Uterine smooth muscle cell (primary cell): Measurements from ENCODE around the gene SP1. TPM values are rescaled to one million over a fixed set of nuclear protein-coding genes. Genes with fewer than 3 reads are reported as not detected.

Source experiments
- total RNA-seq: library from RNA; depleted of rRNA; stranded (reverse); fragments of >200 nt; gene quantifications from 2 replicates; pipeline ENCODE4 v1.2.3, GENCODE V29; 2014

The SP1 gene
- total RNA-seq: 25.9 and 34.1 TPM in 2 replicates

DNA sequence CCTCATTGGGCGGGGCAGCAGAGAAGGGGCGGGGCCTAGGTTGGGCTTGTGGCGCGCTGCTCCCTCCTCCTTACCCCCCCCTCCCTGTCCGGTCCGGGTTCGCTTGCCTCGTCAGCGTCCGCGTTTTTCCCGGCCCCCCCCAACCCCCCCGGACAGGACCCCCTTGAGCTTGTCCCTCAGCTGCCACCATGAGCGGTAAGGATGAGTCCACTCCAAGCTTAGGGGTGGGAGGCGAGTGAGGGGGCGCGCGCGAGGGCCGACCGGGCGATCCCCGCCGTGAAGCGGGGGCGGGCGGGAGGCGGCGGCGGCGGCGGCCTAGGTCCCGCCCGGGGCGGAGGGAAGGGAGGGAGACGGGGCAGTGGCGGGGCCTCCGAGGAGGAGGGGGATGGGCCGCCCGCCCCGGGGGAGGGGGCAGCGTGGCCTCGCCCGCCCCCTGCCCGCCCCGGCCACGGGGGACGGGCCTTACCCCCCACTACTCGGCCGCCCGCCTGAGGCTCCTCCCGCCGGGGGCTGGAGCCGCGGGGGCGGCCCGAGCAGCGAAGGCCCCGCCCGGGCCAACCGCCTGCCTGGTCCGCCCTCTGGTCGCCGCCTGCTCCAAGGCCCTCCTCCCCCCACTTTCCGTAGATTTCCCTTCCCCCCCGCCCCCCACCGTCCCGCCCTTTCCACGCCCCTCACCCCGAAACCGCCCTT, at the start of gene SP1:
TSS of gene SP1 (plus strand) at position 73 of the 690 bp plus-strand sequence. CDS start at position 189, 116 bp downstream.

DNA sequence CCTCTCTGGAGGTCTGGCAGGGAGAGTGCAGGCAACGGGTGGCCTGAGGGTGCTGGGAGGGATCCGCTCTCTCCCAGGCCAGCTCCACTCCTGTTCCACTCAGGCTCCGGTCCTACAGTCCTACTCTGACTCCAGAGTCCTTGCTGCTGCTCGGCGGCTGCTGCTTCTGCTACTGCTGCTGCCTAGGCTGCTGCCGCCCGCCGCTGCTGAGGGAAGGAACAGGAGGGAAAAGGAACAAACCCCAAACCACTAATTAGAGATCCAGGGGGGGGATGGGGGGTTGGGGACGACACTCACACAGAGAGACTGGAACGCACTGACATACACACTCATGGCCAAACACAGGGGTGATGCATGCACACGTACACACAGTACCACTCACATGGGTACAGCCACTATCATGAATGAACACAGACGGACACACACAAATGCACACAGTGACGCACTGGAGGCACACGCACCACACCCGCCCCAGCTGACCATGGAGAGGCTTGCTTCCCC, 43.7 kb upstream of the SP1 start, which contains the start of gene SP7:
TSS of gene SP7 (minus strand) at position 174 of the 501 bp plus-strand sequence. CDS start 708 bp downstream, outside the sequence.

DNA sequence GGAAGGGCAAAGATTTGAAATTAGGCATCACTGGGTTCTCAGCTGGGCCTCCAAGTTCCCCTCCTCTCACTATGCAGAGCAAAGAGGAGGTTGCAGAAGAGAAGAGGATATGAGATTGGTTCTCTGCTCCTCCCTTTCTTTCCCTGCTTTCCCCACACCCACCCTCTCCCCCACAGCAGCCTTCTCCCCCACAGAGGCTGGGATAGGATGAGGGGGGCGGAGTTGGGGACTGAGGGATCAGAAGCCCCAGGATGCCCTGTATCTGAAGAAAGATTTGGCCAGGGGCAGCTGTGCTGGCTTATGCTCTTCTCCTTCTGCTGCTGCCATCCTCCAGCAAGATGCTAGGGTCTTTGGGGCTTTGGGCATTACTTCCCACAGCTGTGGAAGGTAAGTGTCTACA, 43.6 kb downstream of the SP1 start, which contains the start of gene AMHR2:
TSS of gene AMHR2 (plus strand) at position 259 of the 400 bp plus-strand sequence. CDS start at position 339, 80 bp downstream.

DNA sequence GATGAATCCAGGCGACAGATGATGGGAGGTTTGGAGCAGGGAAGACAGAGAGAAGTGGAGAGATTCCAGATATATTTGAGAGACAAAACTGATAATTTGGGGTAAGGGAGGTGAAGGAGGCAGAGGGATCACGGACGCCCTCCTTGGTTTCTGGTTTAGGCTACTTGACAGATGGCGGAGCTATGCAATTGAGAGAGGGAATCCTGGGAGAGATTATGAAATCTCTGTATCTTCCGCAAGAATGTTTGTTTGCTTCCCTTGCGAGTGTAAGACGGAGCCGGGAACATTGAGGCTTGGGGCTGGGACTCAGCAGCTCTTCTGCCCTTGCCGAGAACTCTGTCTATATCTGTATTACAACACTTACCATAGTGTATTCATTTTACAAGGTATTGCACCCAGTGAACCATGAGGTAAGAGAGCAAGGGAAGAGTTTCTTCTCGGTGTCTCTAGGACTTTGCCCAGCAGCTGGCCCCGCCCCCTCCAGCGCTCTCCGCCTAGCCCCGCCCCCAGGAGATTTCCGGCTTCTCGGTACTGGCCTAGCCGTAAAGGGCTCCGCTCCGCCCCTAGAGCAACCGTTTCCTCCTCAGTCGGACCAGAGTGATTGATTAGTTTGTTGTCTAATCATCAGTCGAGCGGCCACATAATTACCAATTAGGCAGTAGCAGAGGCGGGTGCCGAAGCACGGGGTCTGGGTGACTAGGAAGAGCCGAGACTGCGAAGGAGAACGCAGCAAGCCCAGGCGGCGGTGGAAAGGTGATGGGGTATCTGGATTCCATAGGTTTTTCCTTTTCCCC, 61.3 kb downstream of the SP1 start, which contains the start of gene PRR13:
TSS of gene PRR13 (plus strand) at position 695 of the 794 bp plus-strand sequence. CDS start 981 bp downstream, outside the sequence.

DNA sequence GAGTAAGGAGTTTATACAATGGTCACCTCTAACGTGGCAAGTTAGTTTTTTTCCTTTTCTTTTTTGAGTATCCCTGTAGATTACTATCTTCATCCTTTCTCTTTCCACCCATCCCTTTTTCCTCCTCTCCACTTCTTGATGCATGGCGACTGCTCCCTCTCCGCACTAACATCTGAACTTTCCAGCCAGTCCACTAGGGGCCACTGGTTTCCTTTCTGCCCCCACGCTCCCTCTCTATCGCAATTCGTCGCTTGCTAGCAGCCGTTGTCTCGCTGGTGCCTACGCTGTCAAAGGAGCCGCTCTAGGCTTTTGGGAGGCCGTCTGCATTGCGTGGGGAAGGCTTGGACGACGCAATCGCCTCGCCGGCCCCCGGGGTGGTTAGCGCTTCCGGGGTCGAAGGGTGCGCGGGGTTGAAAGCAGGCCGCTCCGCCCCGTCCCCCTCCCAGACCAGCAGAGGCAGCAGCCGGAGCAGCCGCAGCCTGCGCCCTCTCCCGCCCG, 71.7 kb downstream of the SP1 start, which contains the start of gene PCBP2:
TSS of gene PCBP2 (plus strand) at position 442 of the 498 bp plus-strand sequence. CDS start 2,699 bp downstream, outside the sequence.

Other genes with a start within 250 kb of the SP1 start
- gene ZNF740, start 199.5 kb upstream of the SP1 start, total RNA-seq: 15.3 and 16.2 TPM in 2 replicates
- 9.0 and 11.0 TPM in 2 replicates for gene CSAD, start 199.3 kb upstream of the SP1 start, total RNA-seq
- 0.12 and 0.77 TPM in 2 replicates for gene ITGB7, start 172.9 kb upstream of the SP1 start, total RNA-seq
- 20.9 and 27.1 TPM in 2 replicates for gene RARG, start 148.0 kb upstream of the SP1 start, total RNA-seq
- gene ESPL1, start 111.9 kb upstream of the SP1 start, total RNA-seq: 4.2 and 13.4 TPM in 2 replicates
- gene PFDN5, start 84.6 kb upstream of the SP1 start, total RNA-seq: 293 and 448 TPM in 2 replicates
- gene MYG1, start 80.5 kb upstream of the SP1 start, total RNA-seq: 45.6 and 58.9 TPM in 2 replicates
- 44.6 and 56.0 TPM in 2 replicates for gene AAAS, start 58.6 kb upstream of the SP1 start, total RNA-seq
- 0.25 TPM in 1 of 2 replicates, not detected in the other for gene SP7, start 43.8 kb upstream of the SP1 start, total RNA-seq
- not detected in 2 replicates for gene AMHR2, start 43.7 kb downstream of the SP1 start, total RNA-seq
- 25.2 and 26.2 TPM in 2 replicates for gene PRR13, start 61.6 kb downstream of the SP1 start, total RNA-seq
- 229 and 290 TPM in 2 replicates for gene PCBP2, start 71.9 kb downstream of the SP1 start, total RNA-seq
- 27.3 and 42.9 TPM in 2 replicates for gene MAP3K12, start 119.3 kb downstream of the SP1 start, total RNA-seq
- 46.6 and 60.2 TPM in 2 replicates for gene TARBP2, start 121.1 kb downstream of the SP1 start, total RNA-seq
- gene NPFF, start 127.3 kb downstream of the SP1 start, total RNA-seq: not detected in 2 replicates
- gene ATF7, start 246.2 kb downstream of the SP1 start, total RNA-seq: 8.2 and 13.4 TPM in 2 replicates